Smooth muscle cell (in vitro differentiated cells): ENCODE data around the gene FMNL2. TPM values are rescaled to one million over a fixed set of nuclear protein-coding genes. Genes with fewer than 3 reads are reported as not detected.

Experiments
- DNase-seq: peaks from one replicate; lab custom pipeline; 2025; ENCODE audit not compliant: unreplicated experiment; lab: John Stamatoyannopoulos, UW
- H2AFZ ChIP-seq: fragments of 200-600 bp; sonication (generic); 2 replicates; pipeline ENCODE4 v1.6.0; 2016; ENCODE audit warnings: antibody characterized with exemption, low read depth, mild to moderate bottlenecking
- H3F3A ChIP-seq: fragments of 200-600 bp; sonication (generic); 2 replicates; pipeline ENCODE4 v1.6.0; 2017; ENCODE audit warnings: antibody characterized with exemption, low read depth
- H3K27ac ChIP-seq: fragments of 200-600 bp; sonication (generic); 2 replicates; pipeline ENCODE4 v1.5.1; 2016; ENCODE audit warnings: low read depth, mild to moderate bottlenecking
- H3K27me3 ChIP-seq: fragments of 200-600 bp; sonication (generic); 2 replicates; pipeline ENCODE4 v1.6.1; 2016; ENCODE audit warnings: low read depth, mild to moderate bottlenecking
- H3K36me3 ChIP-seq: fragments of 200-600 bp; sonication (generic); 2 replicates; pipeline ENCODE4 v1.5.1; 2016; ENCODE audit warnings: low read depth
- H3K4me1 ChIP-seq: fragments of 200-600 bp; sonication (generic); 2 replicates; pipeline ENCODE4 v1.5.1; 2016; ENCODE audit warnings: low read depth
- H3K4me2 ChIP-seq: fragments of 200-600 bp; sonication (generic); 2 replicates; pipeline ENCODE4 v1.6.0; 2016; ENCODE audit warnings: mild to moderate bottlenecking
- H3K4me3 ChIP-seq: fragments of 200-600 bp; sonication (generic); 2 replicates; pipeline ENCODE4 v1.5.1; 2016; ENCODE audit warnings: mild to moderate bottlenecking
- H3K79me2 ChIP-seq: fragments of 200-600 bp; sonication (generic); 2 replicates; pipeline ENCODE4 v1.6.0; 2016; ENCODE audit warnings: low read depth, mild to moderate bottlenecking
- H3K9ac ChIP-seq: fragments of 200-600 bp; sonication (generic); 2 replicates; pipeline ENCODE4 v1.6.0; 2016; ENCODE audit warnings: low read depth
- H3K9me3 ChIP-seq: fragments of 200-600 bp; sonication (generic); replicated peaks from 2 replicates; pipeline ENCODE4 v1.5.1; 2016; ENCODE audit warnings: low read depth
- H4K20me1 ChIP-seq: fragments of 200-600 bp; sonication (generic); 2 replicates; pipeline ENCODE4 v1.6.0; 2016; ENCODE audit warnings: low read depth
- CTCF ChIP-seq: fragments of 200-600 bp; sonication (generic); IDR thresholded peaks from 2 replicates; pipeline ENCODE4 v1.5.1; 2017; ENCODE audit warnings: borderline replicate concordance, mild to moderate bottlenecking, antibody characterized with exemption; ENCODE audit not compliant: insufficient read depth, poor library complexity, severe bottlenecking
- WGBS: methylation state at CpG from one replicate; pipeline ENCODE4 v1.1.7; 2016; ENCODE audit warnings: low lambda C conversion rate; 5-methylcytosine and 5-hydroxymethylcytosine counted together
- polyA plus RNA-seq: library from polyadenylated mRNA; unstranded; fragments of >200 nt; fragmentation: Nextera tagmentation; extraction: Ambion mirVana; gene quantifications from 2 replicates; pipeline ENCODE4 v1.2.1, GENCODE V29; 2016
- total RNA-seq: library from RNA; depleted of rRNA; stranded (reverse); fragments of >200 nt; gene quantifications from 2 replicates; pipeline ENCODE4 v1.2.3, GENCODE V29; 2014

The FMNL2 gene
- total and polyA plus RNA-seq, 2 experiments from 2014 or later = 7.4 to 37.3 TPM

- no peak overlapping the region for H3K4me3 ChIP-seq
- H3K36me3 ChIP-seq = no peaks in the 10 kb centered on the region
- DNase-seq = no peak
- H3K79me2 ChIP-seq = peaks cover 70% of the 10 kb centered on the region
- no peak for TF ChIP-seq CTCF
- no peak overlapping the region for H3K27ac ChIP-seq
- no peak overlapping the region for H3K4me2 ChIP-seq
- 100% methylated on average over 5 of the region's 5 CpGs for WGBS
- H3K9me3 ChIP-seq = no peaks in the 10 kb centered on the region
- peaks cover 70% of the 10 kb centered on the region for H4K20me1 ChIP-seq
- H3K27me3 ChIP-seq = no peaks in the 10 kb centered on the region
- peaks cover 8% of the 10 kb centered on the region for H3K4me1 ChIP-seq
- no peak overlapping the region for H2AFZ ChIP-seq
- H3K9ac ChIP-seq = no peak overlapping the region
- H3F3A ChIP-seq = peaks cover 5% of the 10 kb centered on the region
Observed at GRCh38 chr2:152350155-152350679, 15.2 kb downstream of the FMNL2 start.

- peaks cover 57% of the 10 kb centered on the region for H3K79me2 ChIP-seq
Observed at GRCh38 chr2:152352616-152353015, 17.6 kb downstream of the FMNL2 start.

GRCh38 chr2:152353364-152353763 lies 18.4 kb downstream of the FMNL2 start:
- peaks cover 56% of the 10 kb centered on the region for H3K79me2 ChIP-seq
- WGBS = 100% methylated on average over 2 of the region's 2 CpGs
- peaks cover 48% of the 10 kb centered on the region for H4K20me1 ChIP-seq

More at GRCh38 chr2:152352616-152353015, 17.6 kb downstream of the FMNL2 start:
- Histone ChIP-seq H3K9ac (no peak overlapping the region), H3K4me2 (no peak overlapping the region), H3K4me3 (no peak overlapping the region), H4K20me1 (peaks cover 55% of the 10 kb centered on the region), H3K36me3 (no peaks in the 10 kb centered on the region), H3F3A (peaks cover 5% of the 10 kb centered on the region), H2AFZ (no peak overlapping the region), H3K27ac (no peak overlapping the region), H3K4me1 (peaks cover 8% of the 10 kb centered on the region), H3K9me3 (no peaks in the 10 kb centered on the region), H3K27me3 (no peaks in the 10 kb centered on the region)
- TF ChIP-seq CTCF = no peak
- DNase-seq = no peak

More at GRCh38 chr2:152353364-152353763, 18.4 kb downstream of the FMNL2 start:
- H3K9me3 ChIP-seq = no peaks in the 10 kb centered on the region
- H2AFZ ChIP-seq = no peak overlapping the region
- no peak overlapping the region for H3K9ac ChIP-seq
- no peak for DNase-seq
- H3K4me3 ChIP-seq = no peak overlapping the region
- no peak for TF ChIP-seq CTCF
- no peak overlapping the region for H3K27ac ChIP-seq
- no peaks in the 10 kb centered on the region for H3K36me3 ChIP-seq
- peaks cover 8% of the 10 kb centered on the region for H3K4me1 ChIP-seq
- H3F3A ChIP-seq = peaks cover 5% of the 10 kb centered on the region
- no peaks in the 10 kb centered on the region for H3K27me3 ChIP-seq
- no peak overlapping the region for H3K4me2 ChIP-seq
